Ramos (cell line): ENCODE results near the gene ENAH.
"Not testable (repeated sequence)": the region's sequence is repeated elsewhere in the genome, so short reads cannot be mapped to it uniquely, and the experiment has no call there.

Experiments used
- in situ Hi-C: fragments of 300-500 bp; cut with MboI; formaldehyde crosslinking; loops from one replicate; pipeline ENCODE4 v1.14.3; 2022; ENCODE audit warnings: low sequenced_read_pairs; ENCODE audit not compliant: unreplicated experiment

Gene ENAH

GRCh38 chr1:225479341-225479740, 173.6 kb downstream of the ENAH start:
- in situ Hi-C loops = loop anchor here (5.0 kb wide), 2 partner anchors 288 to 493 kb away; no protein-coding TSS in a partner anchor

GRCh38 chr1:225477296-225477911, 175.5 kb downstream of the ENAH start:
- in situ Hi-C loops = loop anchor here (5.0 kb wide), 2 partner anchors 290 to 495 kb away; no protein-coding TSS in a partner anchor

GRCh38 chr1:225476538-225476988, 176.4 kb downstream of the ENAH start:
- in situ Hi-C loops = loop anchor here (5.0 kb wide), 2 partner anchors 291 to 496 kb away; no protein-coding TSS in a partner anchor

GRCh38 chr1:225476100-225476511, 176.8 kb downstream of the ENAH start:
- in situ Hi-C loops = loop anchor here (5.0 kb wide), 2 partner anchors 291 to 496 kb away; no protein-coding TSS in a partner anchor

GRCh38 chr1:225474986-225475820, 177.7 kb downstream of the ENAH start:
- in situ Hi-C loops = loop anchor here (5.0 kb wide), 2 partner anchors 292 to 497 kb away; no protein-coding TSS in a partner anchor

GRCh38 chr1:225474439-225474985, 178.4 kb downstream of the ENAH start:
- in situ Hi-C loops = no loop called here

- in situ Hi-C loops = not testable (repeated sequence)
Observed at GRCh38 chr1:225473676-225474438, 179.1 kb downstream of the ENAH start.

GRCh38 chr1:225473266-225473665, 179.7 kb downstream of the ENAH start:
- in situ Hi-C loops = not testable (repeated sequence)

GRCh38 chr1:225471453-225472301, 181.2 kb downstream of the ENAH start:
- in situ Hi-C loops = no loop called here

- in situ Hi-C loops = no loop called here
Observed at GRCh38 chr1:225471109-225471452, 181.8 kb downstream of the ENAH start.

- in situ Hi-C loops = no loop called here
Observed at GRCh38 chr1:225470211-225471108, 182.5 kb downstream of the ENAH start.

- in situ Hi-C loops = no loop called here
Observed at GRCh38 chr1:225469051-225469450, 183.9 kb downstream of the ENAH start.

- in situ Hi-C loops = no loop called here
Observed at GRCh38 chr1:225468270-225469020, 184.5 kb downstream of the ENAH start.

GRCh38 chr1:225467193-225468020, 185.5 kb downstream of the ENAH start:
- in situ Hi-C loops = no loop called here

- in situ Hi-C loops = no loop called here
Observed at GRCh38 chr1:225466848-225467192, 186.1 kb downstream of the ENAH start.

- in situ Hi-C loops = no loop called here
Observed at GRCh38 chr1:225465793-225466517, 187.0 kb downstream of the ENAH start.
